ENCODE measurements around the gene PPP4R2. TPM values are rescaled to one million over a fixed set of nuclear protein-coding genes. Genes with fewer than 3 reads are reported as not detected.

Gene PPP4R2
- total RNA-seq, 2 donors from 2014 or later: 60.3 to 92.9 TPM

DNA sequence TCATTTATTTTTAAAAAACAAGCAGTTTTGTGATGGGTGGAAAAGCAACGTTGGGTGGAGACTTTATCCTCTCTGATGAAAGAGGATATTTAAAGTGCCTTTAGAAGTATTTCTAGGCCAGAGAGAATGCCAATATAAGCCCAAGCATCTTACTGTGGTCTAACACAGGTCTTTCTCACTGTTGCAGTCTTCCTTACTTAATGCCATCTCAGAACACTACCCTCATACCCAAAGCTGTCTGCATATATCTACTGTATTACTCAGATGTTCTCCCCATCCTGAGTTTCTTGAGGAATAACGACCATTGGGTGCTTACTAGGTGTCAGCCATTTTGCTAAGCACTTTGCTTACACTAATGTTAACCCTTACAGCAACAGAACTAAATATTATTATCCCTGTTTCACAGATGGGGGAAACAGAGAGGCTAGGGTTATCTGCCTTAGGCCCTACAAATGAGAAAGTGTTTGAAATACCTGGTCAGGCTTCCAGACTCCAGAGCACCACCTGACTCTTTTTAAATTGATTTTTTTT lies 35.0 kb downstream of the PPP4R2 start:
- Histone ChIP-seq H3K9me3 (no peaks in the 10 kb centered on the region), H3K4me1 (peaks cover 9% of the 10 kb centered on the region), H3K36me3 (no peaks in the 10 kb centered on the region), H3K4me3 (no peak overlapping the region), H3K9ac (ENCODE audit: low read depth in 2 of 2, low read length in 2 of 2) (no peak overlapping the region), H3K27ac (no peak overlapping the region), H3K27me3 (no peaks in the 10 kb centered on the region)
- intact Hi-C loops (cut with DNase I): no loop called here
- no peak for DNase-seq
- TF ChIP-seq, protein P1, sequence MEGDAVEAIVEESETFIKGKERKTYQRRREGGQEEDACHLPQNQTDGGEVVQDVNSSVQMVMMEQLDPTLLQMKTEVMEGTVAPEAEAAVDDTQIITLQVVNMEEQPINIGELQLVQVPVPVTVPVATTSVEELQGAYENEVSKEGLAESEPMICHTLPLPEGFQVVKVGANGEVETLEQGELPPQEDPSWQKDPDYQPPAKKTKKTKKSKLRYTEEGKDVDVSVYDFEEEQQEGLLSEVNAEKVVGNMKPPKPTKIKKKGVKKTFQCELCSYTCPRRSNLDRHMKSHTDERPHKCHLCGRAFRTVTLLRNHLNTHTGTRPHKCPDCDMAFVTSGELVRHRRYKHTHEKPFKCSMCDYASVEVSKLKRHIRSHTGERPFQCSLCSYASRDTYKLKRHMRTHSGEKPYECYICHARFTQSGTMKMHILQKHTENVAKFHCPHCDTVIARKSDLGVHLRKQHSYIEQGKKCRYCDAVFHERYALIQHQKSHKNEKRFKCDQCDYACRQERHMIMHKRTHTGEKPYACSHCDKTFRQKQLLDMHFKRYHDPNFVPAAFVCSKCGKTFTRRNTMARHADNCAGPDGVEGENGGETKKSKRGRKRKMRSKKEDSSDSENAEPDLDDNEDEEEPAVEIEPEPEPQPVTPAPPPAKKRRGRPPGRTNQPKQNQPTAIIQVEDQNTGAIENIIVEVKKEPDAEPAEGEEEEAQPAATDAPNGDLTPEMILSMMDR (IDR thresholded peaks at IDR 0.05): no peak

DNA sequence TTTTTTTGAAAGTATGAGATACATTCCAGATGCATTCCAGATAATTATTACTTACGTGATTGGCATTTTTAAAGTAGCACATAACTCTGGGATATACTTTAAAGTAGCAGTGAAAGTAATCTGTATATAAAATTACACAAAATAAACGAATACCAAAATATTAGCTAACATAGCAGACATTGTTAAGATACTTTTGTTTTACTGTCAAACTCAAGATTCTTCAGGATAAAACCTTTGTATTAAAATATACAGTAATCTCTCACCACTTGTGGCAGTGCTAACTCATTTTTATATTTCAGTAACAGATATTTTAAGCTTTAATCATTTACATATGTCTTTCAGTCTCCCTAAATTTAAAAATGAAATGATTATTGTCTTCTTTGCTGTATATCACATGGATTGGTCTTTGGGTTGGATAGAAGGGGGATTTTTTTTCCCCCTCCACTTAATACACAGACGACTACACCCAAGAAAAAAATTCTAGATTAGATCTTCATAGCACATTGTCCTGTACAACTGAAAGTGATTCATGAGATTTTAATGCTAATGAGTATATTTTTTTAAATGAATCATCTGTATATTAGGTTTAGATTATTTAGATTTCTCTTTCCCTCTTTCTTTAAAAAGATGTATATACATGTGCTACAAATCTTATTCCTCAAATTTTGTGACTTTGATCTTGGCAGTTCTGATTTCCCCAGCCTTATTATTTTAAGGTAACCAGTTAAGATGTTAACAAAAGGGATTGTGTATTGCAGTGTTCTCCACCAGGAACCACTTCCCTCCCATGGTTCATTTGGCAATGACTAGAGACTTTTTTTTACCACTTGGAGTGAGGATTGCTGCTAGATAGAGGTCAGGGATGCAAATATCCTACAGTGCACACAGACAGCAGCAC lies 40.3 kb downstream of the PPP4R2 start:
- Histone ChIP-seq H3K27me3 (no peaks in the 10 kb centered on the region), H3K36me3 (no peaks in the 10 kb centered on the region), H3K4me3 (no peak overlapping the region), H3K9me3 (no peaks in the 10 kb centered on the region), H3K27ac (no peak overlapping the region), H3K4me1 (peaks cover 9% of the 10 kb centered on the region), H3K9ac (ENCODE audit: low read depth in 2 of 2, low read length in 2 of 2) (no peak overlapping the region)
- DNase-seq: no peak
- TF ChIP-seq, protein P1 (IDR thresholded peaks at IDR 0.05): no peak
- intact Hi-C loops (cut with DNase I): no loop called here

DNA sequence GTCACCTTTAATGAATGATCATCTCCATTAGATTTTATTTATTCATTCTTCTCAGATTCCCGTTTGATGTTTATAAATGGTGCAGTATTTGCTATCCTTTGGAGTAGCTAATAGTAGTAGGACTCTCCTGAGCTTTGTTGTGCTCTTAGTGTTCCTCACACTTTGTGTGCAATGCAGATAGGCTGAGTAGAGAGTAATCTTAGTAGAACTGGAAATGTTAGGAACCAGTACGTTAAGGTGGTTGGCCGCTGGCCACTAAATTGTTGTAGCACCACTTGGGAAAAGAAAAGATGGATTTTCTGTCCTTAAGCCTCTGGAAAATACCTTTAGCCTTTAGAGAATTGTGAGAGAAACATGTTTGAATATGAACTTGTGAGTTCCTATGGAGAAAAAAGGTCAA lies 44.9 kb downstream of the PPP4R2 start:
- Histone ChIP-seq H3K4me3 (no peak overlapping the region), H3K36me3 (no peaks in the 10 kb centered on the region), H3K27ac (no peak overlapping the region), H3K4me1 (peaks cover 2% of the 10 kb centered on the region), H3K9me3 (no peaks in the 10 kb centered on the region), H3K9ac (ENCODE audit: low read depth in 2 of 2, low read length in 2 of 2) (no peak overlapping the region), H3K27me3 (no peaks in the 10 kb centered on the region)
- TF ChIP-seq, protein P1 (IDR thresholded peaks at IDR 0.05): no peak
- DNase-seq: no peak
- intact Hi-C loops (cut with DNase I): no loop called here

DNA sequence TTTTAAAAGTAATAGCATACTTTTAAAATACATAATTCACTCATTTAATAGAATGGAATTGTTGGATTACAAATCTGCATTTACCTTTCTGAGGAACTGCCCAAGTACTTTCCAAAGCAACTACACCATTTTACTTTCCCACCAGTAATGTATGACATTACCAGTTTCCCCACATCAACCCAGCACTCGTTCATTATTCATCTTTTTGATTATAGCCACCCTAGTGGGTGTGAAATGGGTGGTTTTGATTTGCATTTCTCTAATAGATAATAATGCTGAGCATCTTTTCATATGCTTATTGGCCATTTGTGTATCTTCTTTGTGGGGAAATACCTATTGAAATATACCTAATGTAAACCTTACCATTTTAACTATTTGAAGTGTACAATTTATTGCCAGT lies 46.8 kb downstream of the PPP4R2 start:
- no peaks in the 10 kb centered on the region for H3K36me3 ChIP-seq
- H3K9ac ChIP-seq (ENCODE audit: low read depth in 2 of 2, low read length in 2 of 2): no peak overlapping the region
- no peak overlapping the region for H3K27ac ChIP-seq
- intact Hi-C loops (cut with DNase I): no loop called here
- TF ChIP-seq, protein P1 (IDR thresholded peaks at IDR 0.05): no peak
- no peaks in the 10 kb centered on the region for H3K9me3 ChIP-seq
- DNase-seq: no peak
- no peaks in the 10 kb centered on the region for H3K27me3 ChIP-seq
- H3K4me3 ChIP-seq: no peak overlapping the region
- peaks cover 2% of the 10 kb centered on the region for H3K4me1 ChIP-seq

DNA sequence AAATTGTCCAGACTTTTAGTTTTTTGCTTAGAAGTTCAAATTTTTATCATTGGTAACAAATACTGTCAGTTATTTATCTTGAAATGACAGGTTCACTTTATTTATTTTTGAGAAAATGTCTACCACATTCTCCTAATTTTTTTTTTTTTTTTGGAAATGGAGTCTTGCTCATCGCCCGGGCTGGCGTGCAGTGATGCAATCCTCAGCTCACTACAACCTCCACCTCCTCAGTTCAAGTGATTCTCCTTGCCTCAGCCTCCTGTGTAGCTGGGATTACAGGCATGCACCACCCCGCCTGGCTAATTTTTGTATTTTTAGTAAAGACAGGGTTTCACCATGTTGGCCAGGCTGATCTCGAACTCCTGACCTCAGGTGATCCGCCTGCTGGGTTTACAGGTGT lies 48.8 kb downstream of the PPP4R2 start:
- TF ChIP-seq, protein P1 (IDR thresholded peaks at IDR 0.05): no peak
- Histone ChIP-seq H3K4me1 (peaks cover 2% of the 10 kb centered on the region), H3K9ac (ENCODE audit: low read depth in 2 of 2, low read length in 2 of 2) (no peak overlapping the region), H3K36me3 (no peaks in the 10 kb centered on the region), H3K9me3 (no peaks in the 10 kb centered on the region), H3K4me3 (no peak overlapping the region), H3K27ac (no peak overlapping the region), H3K27me3 (no peaks in the 10 kb centered on the region)
- no peak for DNase-seq
- intact Hi-C loops (cut with DNase I): no loop called here
